Medulla oblongata (tissue), 1 donor: ENCODE measurements around the gene POTEB3.
"Not testable (repeated sequence)": the region's sequence is repeated elsewhere in the genome, so short reads cannot be mapped to it uniquely, and the experiment has no call there.

ENCODE experiments used
- DNase-seq: peaks from one replicate; pipeline ENCODE4 v3.0.0-alpha.2; 2015; ENCODE audit errors: extremely low spot score

Gene POTEB3

GRCh38 chr15:21440399-21440798 lies at the start of gene POTEB3:
Gene POTEB3, minus strand, starts transcription at chr15:21440499. Its CDS starts 488 bp downstream, at chr15:21440011.
- not testable (repeated sequence) for DNase-seq

GRCh38 chr15:21453683-21454082 lies 13.4 kb upstream of the POTEB3 start:
- not testable (repeated sequence) for DNase-seq

GRCh38 chr15:21451920-21452563 lies 11.7 kb upstream of the POTEB3 start:
- DNase-seq: not testable (repeated sequence)

- DNase-seq: not testable (repeated sequence)
Observed at GRCh38 chr15:21451487-21451886, 11.2 kb upstream of the POTEB3 start.

DNA sequence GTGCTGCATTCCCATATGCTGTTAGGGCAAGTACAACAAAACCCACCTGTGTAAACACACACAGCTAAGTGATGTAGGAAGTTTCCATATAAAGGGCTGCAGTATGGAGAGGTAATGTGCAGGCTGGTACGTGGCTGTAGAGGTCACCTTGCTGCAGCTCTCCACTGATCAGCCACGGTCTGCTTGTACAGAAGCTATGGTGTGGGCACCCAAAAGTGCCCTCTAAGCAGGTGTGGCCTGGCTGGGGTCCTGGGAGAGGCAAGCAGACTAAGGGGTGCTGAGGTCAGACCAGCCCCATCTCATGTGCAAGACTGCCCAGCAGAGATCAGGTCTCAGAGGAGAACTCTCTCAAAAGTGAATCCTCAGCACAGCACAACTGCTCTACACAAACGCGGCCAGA lies 32.9 kb downstream of the POTEB3 start:
- DNase-seq: not testable (repeated sequence)

GRCh38 chr15:21401531-21401930 lies 38.8 kb downstream of the POTEB3 start:
- DNase-seq: not testable (repeated sequence)

DNA sequence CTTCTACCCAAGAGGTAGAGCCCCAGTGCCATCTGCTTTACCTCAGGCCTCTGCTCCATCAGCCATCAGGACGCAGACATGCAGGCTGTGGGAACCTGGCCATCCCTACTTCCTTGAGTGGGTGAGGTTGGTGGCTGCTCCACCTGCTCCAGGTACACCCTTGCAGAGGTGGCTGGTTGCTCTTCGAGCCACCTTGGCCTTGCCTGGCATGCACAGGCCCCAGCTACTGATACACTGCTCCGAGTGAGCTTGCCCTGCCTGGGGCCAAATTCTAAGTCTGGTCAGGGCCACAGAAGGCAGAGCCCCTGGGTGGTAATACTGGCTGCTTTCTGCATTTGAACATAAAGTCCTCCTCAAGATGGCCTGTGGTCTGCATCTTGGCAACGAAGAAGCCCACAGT lies 41.2 kb downstream of the POTEB3 start:
- not testable (repeated sequence) for DNase-seq

GRCh38 chr15:21398511-21398910 lies 41.8 kb downstream of the POTEB3 start:
- DNase-seq: not testable (repeated sequence)

DNA sequence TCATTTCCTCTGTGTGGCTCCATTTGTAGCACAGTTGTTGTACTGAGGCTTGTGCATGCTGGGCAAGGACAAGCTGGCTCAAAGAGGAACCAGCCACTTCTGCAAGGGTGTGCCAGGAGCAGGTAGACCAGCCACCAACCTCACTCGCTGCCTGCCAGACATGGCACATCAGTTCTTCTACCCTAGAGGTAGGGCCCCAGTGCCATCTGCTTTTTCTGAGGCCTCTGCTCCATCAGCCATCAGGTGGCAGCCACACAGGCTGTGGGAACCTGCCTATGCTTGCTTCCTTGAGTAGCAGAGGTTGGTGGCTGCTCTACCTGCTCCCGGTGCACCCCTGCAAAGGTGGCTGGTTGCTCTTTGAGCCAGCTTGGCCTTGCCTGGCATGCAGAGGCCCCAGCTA lies 42.6 kb downstream of the POTEB3 start:
- DNase-seq: not testable (repeated sequence)

DNA sequence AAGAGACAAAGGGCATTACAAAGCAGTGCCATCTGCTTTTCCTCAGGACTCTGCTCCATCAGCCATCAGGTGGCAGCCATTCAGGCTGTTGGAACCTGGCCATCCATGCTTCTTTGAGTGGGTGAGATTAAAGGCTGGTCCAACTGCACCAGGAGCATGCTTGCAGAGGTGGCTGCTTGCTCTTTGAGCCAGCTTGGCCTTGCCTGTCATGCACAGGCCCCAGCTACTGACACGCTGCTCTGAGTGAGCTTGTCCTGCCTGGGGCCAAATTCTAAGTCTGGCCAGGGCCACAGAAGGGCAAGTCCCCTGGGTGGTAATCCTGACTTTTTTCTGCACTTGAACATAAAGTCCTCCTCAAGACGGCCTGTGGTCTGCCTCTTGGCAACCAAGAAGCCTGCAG lies 43.1 kb downstream of the POTEB3 start:
- DNase-seq: not testable (repeated sequence)

DNA sequence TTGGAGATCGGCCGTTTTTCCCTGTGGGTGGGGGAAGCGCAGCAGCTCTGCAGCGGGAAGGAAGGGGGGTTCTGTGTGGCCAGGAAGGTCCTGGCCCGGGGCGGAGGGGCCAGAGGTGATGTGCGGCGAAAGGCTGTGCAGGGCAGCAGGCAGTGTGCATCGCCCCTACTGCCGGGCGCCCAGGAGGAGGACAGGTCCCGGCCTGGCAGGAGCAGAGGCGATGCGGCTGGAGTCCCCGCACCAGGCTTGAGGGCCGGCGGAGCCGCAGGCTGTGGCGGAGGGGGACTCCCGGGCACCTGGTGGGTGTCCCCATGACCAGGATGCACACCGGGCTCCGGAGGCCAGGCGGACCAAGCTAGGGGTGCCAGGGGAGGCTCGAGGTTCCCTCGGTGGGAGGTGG lies 54.3 kb downstream of the POTEB3 start:
- DNase-seq: not testable (repeated sequence)

DNA sequence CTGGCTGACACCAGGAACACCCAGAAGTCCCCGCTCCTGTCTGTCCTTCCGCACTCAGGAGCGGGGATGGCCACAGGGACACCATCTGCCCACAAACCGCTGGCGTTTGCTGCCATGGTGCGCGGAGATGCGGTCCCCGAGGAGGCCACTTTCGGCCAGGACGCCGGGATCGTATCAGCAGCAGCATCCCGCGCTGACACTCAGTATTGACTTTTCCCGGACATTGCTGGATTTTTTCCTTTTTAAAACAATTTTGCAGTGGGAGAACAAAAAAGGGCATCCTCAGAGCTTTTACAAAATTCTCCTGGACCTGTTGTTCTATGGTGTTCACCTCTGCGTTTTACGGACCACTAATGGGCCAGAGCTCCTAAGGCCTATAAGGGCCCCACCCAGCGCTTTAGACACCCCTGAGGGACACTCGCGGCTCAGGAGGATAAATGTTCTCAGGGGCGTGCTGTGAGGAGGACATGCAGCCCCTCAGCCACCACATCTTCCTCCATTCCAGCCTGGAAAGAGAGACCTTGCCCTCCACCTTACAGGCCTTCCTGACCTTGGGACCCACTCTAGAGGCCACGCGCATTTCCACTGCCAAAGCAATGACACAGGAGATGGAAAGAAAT lies 56.3 kb downstream of the POTEB3 start:
- DNase-seq: not testable (repeated sequence)

DNA sequence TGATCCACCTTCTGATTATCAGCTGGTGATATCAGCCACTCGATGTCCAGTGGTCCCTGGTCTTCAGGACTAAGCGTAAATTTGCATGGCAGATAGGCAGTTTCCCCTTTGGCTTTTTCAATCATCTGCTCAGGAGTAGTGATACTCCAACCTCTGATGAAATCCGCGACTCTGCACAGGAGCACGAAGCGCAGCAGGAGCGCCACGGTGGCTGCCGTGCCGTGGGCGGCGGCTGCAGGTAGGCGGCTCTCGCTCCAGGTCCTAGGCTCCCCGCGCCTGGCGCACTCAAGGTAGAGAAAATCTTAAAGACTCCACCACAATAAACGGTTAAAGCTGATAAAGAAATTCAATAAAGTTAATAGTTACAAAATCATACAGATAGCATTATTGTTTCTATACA lies 66.6 kb downstream of the POTEB3 start:
- not testable (repeated sequence) for DNase-seq

DNA sequence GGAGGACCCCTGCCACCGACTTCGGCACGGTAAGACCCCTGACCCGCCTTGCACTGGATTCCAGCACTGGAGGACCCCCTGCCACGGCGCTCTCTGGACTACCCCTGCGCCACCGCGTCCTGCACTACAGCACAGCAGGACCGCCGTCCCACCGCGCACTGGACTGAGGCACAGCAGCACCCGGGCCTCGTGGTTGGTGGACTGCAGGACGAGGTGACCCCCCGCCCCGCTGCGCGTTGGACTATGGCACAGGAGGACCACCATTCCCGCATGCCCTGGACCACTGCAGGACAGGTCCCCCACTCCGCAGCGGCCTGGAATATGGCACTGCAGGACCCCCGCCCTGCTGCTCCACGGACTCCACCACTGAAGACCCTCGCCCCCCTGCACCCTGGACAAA lies 71.1 kb downstream of the POTEB3 start:
- DNase-seq: not testable (repeated sequence)

GRCh38 chr15:21368625-21369024 lies 71.7 kb downstream of the POTEB3 start:
- DNase-seq: not testable (repeated sequence)
